GM12878 (cell line): Measurements from ENCODE around the gene CCDC27. TPM values are rescaled to one million over a fixed set of nuclear protein-coding genes. Genes with fewer than 3 reads are reported as not detected.

Experiments
- CEBPB ChIP-seq, 2 experiments: fragments of 150-350 bp in 1 of 2; IDR thresholded peaks; 2 replicates each; pipeline ENCODE4 v1.6.1; 2012 to 2014; ENCODE audit warnings: low read depth in 2 of 2, low read length in 2 of 2, borderline replicate concordance in 1 of 2, inconsistent platforms in 1 of 2
- E2F8 ChIP-seq: fragments of 450-650 bp; IDR thresholded peaks from 2 replicates; pipeline ENCODE4 v1.6.1; 2018; ENCODE audit warnings: mild to moderate bottlenecking, low read depth, moderate library complexity; ENCODE audit not compliant: partially characterized antibody
- EZH2 ChIP-seq: IDR thresholded peaks from 2 replicates; pipeline ENCODE4 v1.6.1; 2012; ENCODE audit warnings: low read depth, mild to moderate bottlenecking, control low read depth, inconsistent platforms, low read length, borderline replicate concordance; ENCODE audit not compliant: control insufficient read depth
- IKZF1 ChIP-seq: fragments of 450-650 bp; conservative IDR thresholded peaks from 2 replicates; pipeline ENCODE4 v1.6.1; 2017; ENCODE audit warnings: antibody characterized with exemption, mild to moderate bottlenecking
- NFIC ChIP-seq: IDR thresholded peaks from 2 replicates; pipeline ENCODE4 v1.6.1; 2012; ENCODE audit warnings: low read depth, mild to moderate bottlenecking, inconsistent platforms, low read length, moderate library complexity
- NRF1 ChIP-seq: conservative IDR thresholded peaks from 2 replicates; pipeline ENCODE4 v1.6.1; 2011; ENCODE audit warnings: mild to moderate bottlenecking, low read depth, low read length, improper control_type of control experiment
- SMAD5 ChIP-seq: IDR thresholded peaks from 2 replicates; pipeline ENCODE4 v1.6.1; 2016; ENCODE audit warnings: antibody characterized with exemption, low read depth
- STAT1 ChIP-seq: fragments of 450-650 bp; conservative IDR thresholded peaks from 2 replicates; pipeline ENCODE4 v1.6.1; 2014; ENCODE audit warnings: antibody characterized with exemption, mild to moderate bottlenecking
- ZNF687 ChIP-seq: fragments of 450-650 bp; IDR thresholded peaks from 2 replicates; pipeline ENCODE4 v1.6.1; 2017; ENCODE audit warnings: mild to moderate bottlenecking, moderate library complexity
- polyA plus RNA-seq, 11 experiments: library from polyadenylated mRNA; depleted of rRNA in 4 of 11; unstranded in 6 of 11; stranded (reverse) in 5 of 11; fragments of >200 nt; fragmentation: Nextera tagmentation in 4 of 11; fragmentation: Illumina TruSeq in 1 of 11; extraction: Ambion mirVana in 4 of 11; extraction: Trizol in 1 of 11; gene quantifications; 1 replicate in 1 of 11; 2 replicates in 10 of 11; pipeline versions ENCODE4 v1.2.1 to v1.2.3, GENCODE V29; 2011 to 2016; ENCODE audit warnings: inconsistent platforms in 2 of 11, missing spikeins in 2 of 11, low read depth in 1 of 11
- total RNA-seq, 4 experiments: library from RNA; depleted of rRNA in 3 of 4; stranded (reverse); fragments of >200 nt in 3 of 4; fragmentation: Illumina TruSeq in 1 of 4; extraction: Trizol in 1 of 4; gene quantifications; 2 replicates each; pipeline versions ENCODE4 v1.2.1 to v1.2.3, GENCODE V29; 2013 to 2021

Gene CCDC27
- total and polyA plus RNA-seq, 10 of the 15 experiments (the other 5 are each of a cell fraction or from before 2014, with no cell fraction given): 0.05 TPM; not detected in 9

DNA sequence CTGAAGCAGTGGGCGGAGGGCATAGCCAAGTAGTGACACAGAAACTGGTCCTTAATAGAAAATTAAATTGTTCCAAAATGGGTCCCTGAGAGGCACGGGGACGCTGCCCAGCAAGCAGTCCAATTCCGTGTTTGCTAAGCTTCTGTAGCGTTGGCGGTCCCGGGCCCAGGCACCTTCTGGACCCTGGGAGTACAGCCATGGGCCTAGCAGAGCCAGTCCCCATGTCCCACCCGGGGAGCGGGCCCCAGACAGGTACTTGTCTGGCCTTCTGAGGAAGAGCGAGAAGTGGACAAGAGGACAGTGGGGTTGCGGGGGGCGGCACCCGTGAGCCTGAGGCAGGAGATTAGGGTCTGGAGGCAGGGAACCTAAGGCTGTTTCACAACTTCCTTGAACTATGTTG is 11.5 kb upstream of the CCDC27 start (continued):
- no peak for TF ChIP-seq ZNF687
- TF ChIP-seq SMAD5: no peak
- no peak for TF ChIP-seq IKZF1
- no peak for TF ChIP-seq CEBPB (IDR thresholded peaks at IDR 0.05; ENCODE audit: borderline replicate concordance in 1 of 2, low read depth in 2 of 2, low read length in 2 of 2)
- no peak for TF ChIP-seq NRF1
- TF ChIP-seq E2F8: no peak
- no peak for TF ChIP-seq STAT1
- TF ChIP-seq EZH2: no peak
- TF ChIP-seq NFIC: no peak
